Activated naive CD4-positive, alpha-beta T cell treated with anti-CD3 and anti-CD28 coated beads, Interleukin-2, amount 50 U/mL, for 24 hours (primary cell): ENCODE measurements around the gene RBCK1.

Experiments used
- H3K27ac Mint-ChIP-seq: one replicate; pipeline ENCODE4 v1.8.0; 2021; ENCODE audit warnings: mild to moderate bottlenecking, mixed read lengths
- H3K27me3 Mint-ChIP-seq: one replicate; pipeline ENCODE4 v1.8.0; 2021; ENCODE audit warnings: mixed read lengths
- H3K36me3 Mint-ChIP-seq: one replicate; pipeline ENCODE4 v1.8.0; 2021; ENCODE audit warnings: mixed read lengths
- H3K4me1 Mint-ChIP-seq: one replicate; pipeline ENCODE4 v1.8.0; 2021; ENCODE audit warnings: mixed read lengths
- H3K4me3 Mint-ChIP-seq: one replicate; pipeline ENCODE4 v1.8.0; 2021; ENCODE audit warnings: mild to moderate bottlenecking, mixed read lengths
- H3K9me3 Mint-ChIP-seq: one replicate; pipeline ENCODE4 v1.8.0; 2021; ENCODE audit warnings: mixed read lengths

Gene RBCK1

GRCh38 chr20:418858-419365, 10.8 kb downstream of the RBCK1 start:
- H3K9me3 Mint-ChIP-seq = no peaks in the 10 kb centered on the region
- H3K36me3 Mint-ChIP-seq = peaks cover 18% of the 10 kb centered on the region
- H3K4me1 Mint-ChIP-seq = peaks cover 29% of the 10 kb centered on the region
- H3K4me3 Mint-ChIP-seq = no peak overlapping the region
- H3K27me3 Mint-ChIP-seq = no peaks in the 10 kb centered on the region
- H3K27ac Mint-ChIP-seq = peak overlapping the region; percentile 65

- no peak overlapping the region for H3K27ac Mint-ChIP-seq
- H3K4me3 Mint-ChIP-seq = no peak overlapping the region
Measured at GRCh38 chr20:419556-420165, 11.6 kb downstream of the RBCK1 start.

GRCh38 chr20:420166-420620, 12.1 kb downstream of the RBCK1 start:
- H3K36me3 Mint-ChIP-seq = peaks cover 27% of the 10 kb centered on the region
- H3K27me3 Mint-ChIP-seq = no peaks in the 10 kb centered on the region
- H3K4me3 Mint-ChIP-seq = no peak overlapping the region
- no peaks in the 10 kb centered on the region for H3K9me3 Mint-ChIP-seq
- peaks cover 32% of the 10 kb centered on the region for H3K4me1 Mint-ChIP-seq
- H3K27ac Mint-ChIP-seq = no peak overlapping the region

More at GRCh38 chr20:419556-420165, 11.6 kb downstream of the RBCK1 start:
- Mint-ChIP-seq H3K4me1 (peaks cover 32% of the 10 kb centered on the region), H3K27me3 (no peaks in the 10 kb centered on the region), H3K9me3 (no peaks in the 10 kb centered on the region), H3K36me3 (peaks cover 25% of the 10 kb centered on the region)

- Mint-ChIP-seq H3K27me3 (no peaks in the 10 kb centered on the region), H3K4me1 (peaks cover 24% of the 10 kb centered on the region), H3K27ac (peak overlapping the region; percentile 4), H3K9me3 (no peaks in the 10 kb centered on the region), H3K4me3 (no peak overlapping the region), H3K36me3 (peaks cover 24% of the 10 kb centered on the region)
Measured at GRCh38 chr20:420721-421574, 12.8 kb downstream of the RBCK1 start.

- peak overlapping the region; percentile 25 for H3K27ac Mint-ChIP-seq
- H3K27me3 Mint-ChIP-seq = no peaks in the 10 kb centered on the region
- H3K9me3 Mint-ChIP-seq = no peaks in the 10 kb centered on the region
- peaks cover 25% of the 10 kb centered on the region for H3K4me1 Mint-ChIP-seq
- no peak overlapping the region for H3K4me3 Mint-ChIP-seq
- H3K36me3 Mint-ChIP-seq = peaks cover 27% of the 10 kb centered on the region
Measured at GRCh38 chr20:421685-422250, 13.7 kb downstream of the RBCK1 start.

GRCh38 chr20:426566-426965, 18.5 kb downstream of the RBCK1 start:
- Mint-ChIP-seq H3K27ac (no peak overlapping the region), H3K27me3 (no peaks in the 10 kb centered on the region), H3K36me3 (peaks cover 20% of the 10 kb centered on the region), H3K4me1 (peaks cover 35% of the 10 kb centered on the region), H3K4me3 (no peak overlapping the region), H3K9me3 (no peaks in the 10 kb centered on the region)

- peaks cover 38% of the 10 kb centered on the region for H3K4me1 Mint-ChIP-seq
- no peaks in the 10 kb centered on the region for H3K9me3 Mint-ChIP-seq
- H3K27me3 Mint-ChIP-seq = no peaks in the 10 kb centered on the region
- no peak overlapping the region for H3K4me3 Mint-ChIP-seq
- peaks cover 17% of the 10 kb centered on the region for H3K36me3 Mint-ChIP-seq
- no peak overlapping the region for H3K27ac Mint-ChIP-seq
Measured at GRCh38 chr20:427401-427800, 19.3 kb downstream of the RBCK1 start.

- H3K9me3 Mint-ChIP-seq = no peaks in the 10 kb centered on the region
- no peaks in the 10 kb centered on the region for H3K27me3 Mint-ChIP-seq
- H3K36me3 Mint-ChIP-seq = peaks cover 17% of the 10 kb centered on the region
- no peak overlapping the region for H3K27ac Mint-ChIP-seq
- peaks cover 44% of the 10 kb centered on the region for H3K4me1 Mint-ChIP-seq
- H3K4me3 Mint-ChIP-seq = no peak overlapping the region
Measured at GRCh38 chr20:427849-428657, 20.0 kb downstream of the RBCK1 start.

- no peaks in the 10 kb centered on the region for H3K27me3 Mint-ChIP-seq
- H3K4me1 Mint-ChIP-seq = peaks cover 51% of the 10 kb centered on the region
- no peak overlapping the region for H3K27ac Mint-ChIP-seq
- peaks cover 21% of the 10 kb centered on the region for H3K36me3 Mint-ChIP-seq
- no peak overlapping the region for H3K4me3 Mint-ChIP-seq
- H3K9me3 Mint-ChIP-seq = no peaks in the 10 kb centered on the region
Measured at GRCh38 chr20:428658-429200, 20.6 kb downstream of the RBCK1 start.

- H3K4me1 Mint-ChIP-seq = peaks cover 58% of the 10 kb centered on the region
- H3K27ac Mint-ChIP-seq = peak overlapping the region; percentile 95
- H3K36me3 Mint-ChIP-seq = peaks cover 9% of the 10 kb centered on the region
- no peaks in the 10 kb centered on the region for H3K9me3 Mint-ChIP-seq
- no peaks in the 10 kb centered on the region for H3K27me3 Mint-ChIP-seq
- H3K4me3 Mint-ChIP-seq = no peak overlapping the region
Measured at GRCh38 chr20:430091-430999, 22.2 kb downstream of the RBCK1 start.

- Mint-ChIP-seq H3K4me3 (peak overlapping the region; percentile 68), H3K9me3 (no peaks in the 10 kb centered on the region), H3K27ac (peak overlapping the region; percentile 95), H3K27me3 (no peaks in the 10 kb centered on the region), H3K4me1 (peaks cover 63% of the 10 kb centered on the region), H3K36me3 (peaks cover 13% of the 10 kb centered on the region)
Measured at GRCh38 chr20:431012-431904, 23.2 kb downstream of the RBCK1 start.

- peak overlapping the region; percentile 95 for H3K27ac Mint-ChIP-seq
Measured at GRCh38 chr20:432208-432607, 24.1 kb downstream of the RBCK1 start.

GRCh38 chr20:432677-433299, 24.7 kb downstream of the RBCK1 start:
- H3K4me3 Mint-ChIP-seq = peak overlapping the region; percentile 69
- peaks cover 62% of the 10 kb centered on the region for H3K4me1 Mint-ChIP-seq
- no peaks in the 10 kb centered on the region for H3K27me3 Mint-ChIP-seq
- H3K9me3 Mint-ChIP-seq = no peaks in the 10 kb centered on the region
- H3K36me3 Mint-ChIP-seq = peaks cover 16% of the 10 kb centered on the region
- peak overlapping the region; percentile 95 for H3K27ac Mint-ChIP-seq

More at GRCh38 chr20:432208-432607, 24.1 kb downstream of the RBCK1 start:
- H3K27me3 Mint-ChIP-seq = no peaks in the 10 kb centered on the region
- peaks cover 60% of the 10 kb centered on the region for H3K4me1 Mint-ChIP-seq
- peaks cover 12% of the 10 kb centered on the region for H3K36me3 Mint-ChIP-seq
- H3K9me3 Mint-ChIP-seq = no peaks in the 10 kb centered on the region
- peak overlapping the region; percentile 42 for H3K4me3 Mint-ChIP-seq
